CD4-positive, alpha-beta T cell (primary cell): ENCODE data around the gene C3orf70. TPM values are rescaled to one million over a fixed set of nuclear protein-coding genes. Genes with fewer than 3 reads are reported as not detected.
A peak's percentile ranks its signal among the peaks of the same experiment; 100 is the strongest.

Source experiments
- ATAC-seq: fragments of 200-7000 bp; cut with Tn5 transposase; one replicate; pipeline ENCODE4 v1.10.0; 2022; ENCODE audit warnings: mild to moderate bottlenecking; ENCODE audit not compliant: poor library complexity
- CTCF ChIA-PET: fragments of 350-600 bp; sonication (Branson Sonifier 250); formaldehyde crosslinking; loops from one replicate; lab custom pipeline; 2021; ENCODE audit warnings: antibody characterized with exemption, inconsistent platforms; lab: Charles Lee
- POLR2A ChIA-PET: fragments of 350-600 bp; sonication (Branson Sonifier 250); formaldehyde crosslinking; loops from one replicate; lab custom pipeline; 2021; ENCODE audit warnings: antibody characterized with exemption, inconsistent platforms; lab: Charles Lee
- DNase-seq, 14 experiments: peaks; one replicate each; pipeline ENCODE4 v3.0.0-alpha.2; 2013 to 2020; ENCODE audit warnings: mixed read lengths in 2 of 14
- H3K27ac ChIP-seq, 2 donors: one replicate each; pipeline versions ENCODE4 v1.5.1 to v1.7.0; 2013; ENCODE audit warnings: low read length in 2 of 2, low read depth in 1 of 2, mild to moderate bottlenecking in 1 of 2
- H3K27me3 ChIP-seq, 2 experiments: 1 replicate in 1 of 2; 2 replicates in 1 of 2; pipeline versions ENCODE4 v1.6.1 to v1.7.0; 2013; ENCODE audit warnings: low read length in 2 of 2, control low read depth in 1 of 2, mild to moderate bottlenecking in 1 of 2, moderate library complexity in 1 of 2; ENCODE audit not compliant: insufficient read depth in 2 of 2, control insufficient read depth in 1 of 2
- H3K36me3 ChIP-seq: one replicate; pipeline ENCODE4 v1.6.1; 2013; ENCODE audit warnings: low read length, control low read depth; ENCODE audit not compliant: insufficient read depth
- H3K4me1 ChIP-seq: one replicate; pipeline ENCODE4 v1.6.1; 2013; ENCODE audit warnings: low read length, control low read depth; ENCODE audit not compliant: insufficient read depth
- H3K4me3 ChIP-seq: one replicate; pipeline ENCODE4 v1.5.1; 2013; ENCODE audit warnings: mild to moderate bottlenecking, low read length, moderate library complexity
- H3K9me3 ChIP-seq, 2 experiments: 1 replicate in 1 of 2; 2 replicates in 1 of 2; pipeline versions ENCODE4 v1.6.1 to v1.7.0; 2013; ENCODE audit warnings: low read length in 2 of 2, mild to moderate bottlenecking in 2 of 2, control low read depth in 1 of 2, moderate library complexity in 1 of 2; ENCODE audit not compliant: control insufficient read depth in 1 of 2, insufficient read depth in 1 of 2
- H3K27ac Mint-ChIP-seq: one replicate; pipeline ENCODE4 v1.8.0; 2020; ENCODE audit warnings: mixed read lengths
- H3K27me3 Mint-ChIP-seq: one replicate; pipeline ENCODE4 v1.8.0; 2021; ENCODE audit warnings: mixed read lengths
- H3K36me3 Mint-ChIP-seq: one replicate; pipeline ENCODE4 v1.8.0; 2021; ENCODE audit warnings: low read depth, mixed read lengths
- H3K4me1 Mint-ChIP-seq: one replicate; pipeline ENCODE4 v1.8.0; 2021; ENCODE audit warnings: low read depth, mixed read lengths
- H3K4me3 Mint-ChIP-seq: one replicate; pipeline ENCODE4 v1.8.0; 2020; ENCODE audit warnings: mild to moderate bottlenecking, mixed read lengths
- H3K9me3 Mint-ChIP-seq: one replicate; pipeline ENCODE4 v1.8.0; 2020; ENCODE audit warnings: mixed read lengths
- intact Hi-C, 2 experiments: fragments of 100-400 bp; cut with DNase I in 1 of 2; cut with micrococcal nuclease in 1 of 2; formaldehyde crosslinking; loops; one replicate each; pipeline versions ENCODE4 v1.15.1 to v1.9.0; 2023 to 2025; cut with DNase I, micrococcal nuclease
- total RNA-seq, 174 experiments: library from RNA in 2 of 174; stranded (reverse) in 2 of 174; gene quantifications; one replicate each; pipeline ENCODE4 v1.2.3 and lab custom pipeline; 2021 to 2026
- TF ChIP-seq, protein P1 (sequence below): fragments of 200-600 bp; IDR thresholded peaks from one replicate; pipeline ENCODE4 v1.8.0; 2022; ENCODE audit warnings: antibody characterized with exemption, mild to moderate bottlenecking

The C3orf70 gene
- total RNA-seq, 2 experiments from 2014 or later = not detected

DNA sequence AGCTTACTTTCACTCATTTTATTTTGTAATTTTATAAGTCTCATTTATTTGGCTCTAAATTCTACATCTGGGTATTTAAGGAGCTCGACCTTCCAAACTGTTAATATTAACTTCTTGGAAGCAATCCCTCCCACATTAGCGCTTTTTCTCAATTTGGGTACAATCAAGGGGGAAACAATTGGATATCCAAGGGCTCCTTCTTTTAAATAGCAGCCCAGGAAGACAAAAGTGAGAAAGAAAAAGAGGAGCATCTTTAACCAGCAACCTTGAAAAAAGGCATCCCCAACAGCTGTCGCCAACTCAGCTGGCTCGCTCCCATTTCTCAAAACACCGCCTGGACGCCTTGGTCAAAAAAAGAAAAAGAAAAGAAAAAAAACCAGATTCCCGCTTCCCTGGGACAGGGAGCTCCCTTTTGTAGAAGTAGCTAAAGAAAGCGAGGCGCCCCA, 873 bp downstream of the C3orf70 start:
- no peak for DNase-seq
- Histone ChIP-seq H3K27me3 (peaks cover 21 to 65% of the 10 kb centered on the region in 2 experiments), H3K4me3 (no peak overlapping the region), H3K27ac (no peak overlapping the region), H3K36me3 (no peaks in the 10 kb centered on the region), H3K9me3 (no peaks in the 10 kb centered on the region), H3K4me1 (peaks cover 9% of the 10 kb centered on the region)
- TF ChIP-seq, protein P1, sequence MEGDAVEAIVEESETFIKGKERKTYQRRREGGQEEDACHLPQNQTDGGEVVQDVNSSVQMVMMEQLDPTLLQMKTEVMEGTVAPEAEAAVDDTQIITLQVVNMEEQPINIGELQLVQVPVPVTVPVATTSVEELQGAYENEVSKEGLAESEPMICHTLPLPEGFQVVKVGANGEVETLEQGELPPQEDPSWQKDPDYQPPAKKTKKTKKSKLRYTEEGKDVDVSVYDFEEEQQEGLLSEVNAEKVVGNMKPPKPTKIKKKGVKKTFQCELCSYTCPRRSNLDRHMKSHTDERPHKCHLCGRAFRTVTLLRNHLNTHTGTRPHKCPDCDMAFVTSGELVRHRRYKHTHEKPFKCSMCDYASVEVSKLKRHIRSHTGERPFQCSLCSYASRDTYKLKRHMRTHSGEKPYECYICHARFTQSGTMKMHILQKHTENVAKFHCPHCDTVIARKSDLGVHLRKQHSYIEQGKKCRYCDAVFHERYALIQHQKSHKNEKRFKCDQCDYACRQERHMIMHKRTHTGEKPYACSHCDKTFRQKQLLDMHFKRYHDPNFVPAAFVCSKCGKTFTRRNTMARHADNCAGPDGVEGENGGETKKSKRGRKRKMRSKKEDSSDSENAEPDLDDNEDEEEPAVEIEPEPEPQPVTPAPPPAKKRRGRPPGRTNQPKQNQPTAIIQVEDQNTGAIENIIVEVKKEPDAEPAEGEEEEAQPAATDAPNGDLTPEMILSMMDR = no peak
- ChIA-PET POLR2A (no interaction called here), CTCF (no interaction called here)
- Mint-ChIP-seq H3K27me3 (peaks cover 30% of the 10 kb centered on the region), H3K9me3 (no peaks in the 10 kb centered on the region), H3K4me1 (no peaks in the 10 kb centered on the region), H3K4me3 (peak overlapping the region; percentile 75), H3K36me3 (no peaks in the 10 kb centered on the region), H3K27ac (no peak overlapping the region)
- ATAC-seq = no peak
- intact Hi-C loops = no loop called here

DNA sequence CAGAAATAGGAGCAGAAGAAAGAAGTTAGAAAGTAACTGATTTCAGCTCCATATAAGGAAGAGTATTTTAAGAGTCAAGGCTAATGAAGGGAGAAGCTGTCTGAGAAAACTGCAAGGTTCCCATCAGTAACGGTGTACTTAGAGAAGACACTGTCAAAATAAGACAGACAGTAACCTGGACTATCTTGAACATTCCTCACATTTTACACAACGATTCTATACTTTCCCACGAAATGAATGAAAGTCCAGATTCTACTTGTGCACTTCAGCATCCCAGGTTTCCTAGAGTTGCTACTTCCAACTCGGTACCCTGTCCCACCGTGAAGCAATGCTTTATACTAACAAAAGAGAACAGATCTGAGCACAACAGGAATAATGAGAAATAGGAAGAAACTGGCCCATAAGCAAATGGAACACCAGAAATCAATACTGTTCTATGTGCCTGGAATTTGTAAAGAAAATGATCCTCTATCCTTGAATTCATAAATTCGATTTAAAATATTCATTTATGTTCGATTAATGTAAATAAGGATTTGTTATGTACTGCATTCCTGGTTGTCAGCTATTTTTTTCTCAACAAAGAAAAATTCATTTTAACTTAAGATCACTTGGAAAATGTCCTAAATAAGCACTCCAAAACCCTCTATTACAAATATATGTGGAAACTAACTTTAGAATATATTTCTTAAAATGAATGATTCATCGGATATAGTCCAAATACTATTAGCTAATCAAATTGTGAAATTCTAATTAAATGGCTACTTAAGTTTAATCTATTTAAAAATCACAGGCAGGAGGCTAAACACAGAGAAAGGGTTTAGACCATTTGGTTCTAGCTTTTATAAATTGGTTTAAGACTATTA, 1.5 kb downstream of the C3orf70 start:
- H3K27ac ChIP-seq = no peak overlapping the region
- Mint-ChIP-seq H3K36me3 (no peaks in the 10 kb centered on the region), H3K4me1 (no peaks in the 10 kb centered on the region), H3K27me3 (peaks cover 23% of the 10 kb centered on the region), H3K27ac (no peak overlapping the region), H3K4me3 (peak overlapping the region; percentile 21), H3K9me3 (no peaks in the 10 kb centered on the region)
- CTCF ChIA-PET = no interaction called here
- TF ChIP-seq, protein P1 = no peak
- H3K4me1 ChIP-seq = peaks cover 9% of the 10 kb centered on the region
- no peak overlapping the region for H3K4me3 ChIP-seq
- no peak for ATAC-seq
- intact Hi-C loops = no loop called here
- peaks cover 21 to 65% of the 10 kb centered on the region in 2 experiments for H3K27me3 ChIP-seq
- DNase-seq = no peak
- H3K9me3 ChIP-seq = no peaks in the 10 kb centered on the region
- POLR2A ChIA-PET = no interaction called here
- H3K36me3 ChIP-seq = no peaks in the 10 kb centered on the region

DNA sequence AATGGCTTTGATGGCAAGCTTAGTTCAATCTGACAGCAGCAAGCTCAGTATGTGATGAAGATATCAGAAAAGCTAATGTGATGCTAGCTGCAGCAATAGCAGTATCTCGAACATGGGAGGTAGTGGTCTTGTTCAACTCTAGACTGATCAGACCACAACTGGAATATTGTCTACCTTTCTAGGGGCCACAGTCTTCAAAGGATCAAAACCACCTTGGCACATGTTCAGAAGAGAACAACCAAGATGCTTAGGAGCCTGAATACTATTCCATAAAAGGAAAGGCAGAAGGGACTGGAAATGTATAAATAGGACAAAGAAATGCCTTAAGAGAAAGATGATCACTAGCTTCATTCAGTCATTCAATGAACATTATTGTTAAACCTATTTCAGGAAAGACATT, 2.3 kb downstream of the C3orf70 start:
- intact Hi-C loops = no loop called here
- H3K27me3 ChIP-seq = peaks cover 21 to 65% of the 10 kb centered on the region in 2 experiments
- ChIA-PET POLR2A (no interaction called here), CTCF (no interaction called here)
- Mint-ChIP-seq H3K36me3 (no peaks in the 10 kb centered on the region), H3K4me1 (no peaks in the 10 kb centered on the region), H3K9me3 (no peaks in the 10 kb centered on the region), H3K27ac (no peak overlapping the region), H3K4me3 (no peak overlapping the region), H3K27me3 (peaks cover 23% of the 10 kb centered on the region)
- ATAC-seq (no peak), DNase-seq (no peak)
- H3K9me3 ChIP-seq = no peaks in the 10 kb centered on the region
- no peak overlapping the region for H3K27ac ChIP-seq
- TF ChIP-seq, protein P1 = no peak
- H3K36me3 ChIP-seq = no peaks in the 10 kb centered on the region
- H3K4me3 ChIP-seq = no peak overlapping the region
- H3K4me1 ChIP-seq = peaks cover 9% of the 10 kb centered on the region
